Neural crest cell (in vitro differentiated cells): ENCODE data around the gene EGLN1. TPM values are rescaled to one million over a fixed set of nuclear protein-coding genes. Genes with fewer than 3 reads are reported as not detected.

Experiments
- DNase-seq: peaks from one replicate; pipeline ENCODE4 v3.0.0; 2021; ENCODE audit warnings: low read depth, mixed read lengths, low spot score
- H3K27ac Mint-ChIP-seq: one replicate; pipeline ENCODE4 v1.8.0; 2021; ENCODE audit warnings: mild to moderate bottlenecking, mixed read lengths; ENCODE audit not compliant: unreplicated experiment
- H3K27me3 Mint-ChIP-seq: 2 replicates; pipeline ENCODE4 v1.8.0; 2021; ENCODE audit warnings: low read depth, mild to moderate bottlenecking, mixed read lengths
- H3K36me3 Mint-ChIP-seq: 2 replicates; pipeline ENCODE4 v1.8.0; 2021; ENCODE audit warnings: low read depth, mild to moderate bottlenecking, mixed read lengths
- H3K4me1 Mint-ChIP-seq: 2 replicates; pipeline ENCODE4 v1.8.0; 2021; ENCODE audit warnings: mixed read lengths
- H3K4me3 Mint-ChIP-seq: one replicate; pipeline ENCODE4 v1.8.0; 2021; ENCODE audit warnings: mild to moderate bottlenecking, mixed read lengths
- H3K9me3 Mint-ChIP-seq: 2 replicates; pipeline ENCODE4 v1.8.0; 2021; ENCODE audit warnings: mixed read lengths
- CTCF ChIP-seq: fragments of 200-600 bp; sonication (generic); conservative IDR thresholded peaks from 2 replicates; pipeline ENCODE4 v1.5.0; 2021; ENCODE audit warnings: antibody characterized with exemption, mild to moderate bottlenecking
- total RNA-seq: library from RNA; stranded (reverse); gene quantifications from 2 replicates; pipeline ENCODE4 v1.2.1, GENCODE V29; 2021

EGLN1 gene
- total RNA-seq, 1 donor from 2014 or later: 21.6 TPM

GRCh38 chr1:231411036-231411531 lies 11.0 kb downstream of the EGLN1 start:
- TF ChIP-seq CTCF: no peak
- Mint-ChIP-seq H3K36me3 (peaks cover 2% of the 10 kb centered on the region), H3K9me3 (no peaks in the 10 kb centered on the region), H3K4me1 (peaks cover 14% of the 10 kb centered on the region), H3K4me3 (no peak overlapping the region), H3K27ac (no peak overlapping the region), H3K27me3 (no peaks in the 10 kb centered on the region)
- no peak for DNase-seq

GRCh38 chr1:231410036-231410612 lies 12.0 kb downstream of the EGLN1 start:
- no peak overlapping the region for H3K4me3 Mint-ChIP-seq
- peaks cover 14% of the 10 kb centered on the region for H3K4me1 Mint-ChIP-seq
- H3K36me3 Mint-ChIP-seq: peaks cover 2% of the 10 kb centered on the region
- no peak overlapping the region for H3K27ac Mint-ChIP-seq
- no peak for TF ChIP-seq CTCF
- no peak for DNase-seq
- H3K27me3 Mint-ChIP-seq: no peaks in the 10 kb centered on the region
- H3K9me3 Mint-ChIP-seq: no peaks in the 10 kb centered on the region

- no peak overlapping the region for H3K27ac Mint-ChIP-seq
- H3K36me3 Mint-ChIP-seq: peaks cover 2% of the 10 kb centered on the region
- no peak overlapping the region for H3K4me3 Mint-ChIP-seq
- no peaks in the 10 kb centered on the region for H3K27me3 Mint-ChIP-seq
- DNase-seq: no peak
- TF ChIP-seq CTCF: no peak
- no peaks in the 10 kb centered on the region for H3K9me3 Mint-ChIP-seq
- H3K4me1 Mint-ChIP-seq: peaks cover 7% of the 10 kb centered on the region
Measured at GRCh38 chr1:231408528-231409094, 13.5 kb downstream of the EGLN1 start.

GRCh38 chr1:231407547-231408396 lies 14.3 kb downstream of the EGLN1 start:
- DNase-seq: no peak
- no peak for TF ChIP-seq CTCF
- no peak overlapping the region for H3K27ac Mint-ChIP-seq
- H3K9me3 Mint-ChIP-seq: no peaks in the 10 kb centered on the region
- H3K27me3 Mint-ChIP-seq: no peaks in the 10 kb centered on the region
- H3K4me3 Mint-ChIP-seq: no peak overlapping the region
- H3K36me3 Mint-ChIP-seq: no peaks in the 10 kb centered on the region
- H3K4me1 Mint-ChIP-seq: peaks cover 3% of the 10 kb centered on the region

GRCh38 chr1:231407049-231407448 lies 15.0 kb downstream of the EGLN1 start:
- no peaks in the 10 kb centered on the region for H3K27me3 Mint-ChIP-seq
- no peak overlapping the region for H3K27ac Mint-ChIP-seq
- no peaks in the 10 kb centered on the region for H3K36me3 Mint-ChIP-seq
- DNase-seq: no peak
- H3K4me3 Mint-ChIP-seq: no peak overlapping the region
- no peaks in the 10 kb centered on the region for H3K4me1 Mint-ChIP-seq
- no peak for TF ChIP-seq CTCF
- no peaks in the 10 kb centered on the region for H3K9me3 Mint-ChIP-seq
